Upper lobe of right lung (tissue), 1 donor: ENCODE results near the gene FKBP6. TPM values are rescaled to one million over a fixed set of nuclear protein-coding genes. Genes with fewer than 3 reads are reported as not detected.
"Not testable (repeated sequence)": the region's sequence is repeated elsewhere in the genome, so short reads cannot be mapped to it uniquely, and the experiment has no call there.

Experiments used
- ATAC-seq: fragments of 200-7000 bp; cut with Tn5 transposase; one replicate; pipeline ENCODE4 v1.9.1; 2020; ENCODE audit warnings: mild to moderate bottlenecking, moderate library complexity
- DNase-seq: peaks from one replicate; pipeline ENCODE4 v3.0.0-alpha.2; 2020
- H3K27ac ChIP-seq: fragments of 200-600 bp; one replicate; pipeline ENCODE4 v1.8.0; 2022
- H3K27me3 ChIP-seq: fragments of 200-600 bp; one replicate; pipeline ENCODE4 v1.8.0; 2022; ENCODE audit warnings: mild to moderate bottlenecking
- H3K36me3 ChIP-seq: fragments of 200-600 bp; one replicate; pipeline ENCODE4 v1.8.0; 2022
- H3K4me1 ChIP-seq: fragments of 200-600 bp; one replicate; pipeline ENCODE4 v1.8.0; 2022
- H3K4me3 ChIP-seq: fragments of 200-600 bp; one replicate; pipeline ENCODE4 v1.8.0; 2022; ENCODE audit warnings: mild to moderate bottlenecking
- H3K9me3 ChIP-seq: fragments of 200-600 bp; one replicate; pipeline ENCODE4 v1.8.0; 2022
- intact Hi-C: fragments of 100-400 bp; cut with DNase I; formaldehyde crosslinking; loops from one replicate; pipeline ENCODE4 v1.11.0; 2022
- total RNA-seq: library from RNA; stranded (reverse); fragmentation: NEBNext Ultra II Directional; extraction: Animal tissue kit (Norgen Biotek cat#: 25700); gene quantifications from one replicate; pipeline ENCODE4 v1.2.1, GENCODE V29; 2021
- TF ChIP-seq, protein P1 (sequence below): fragments of 200-600 bp; IDR thresholded peaks from one replicate; pipeline ENCODE4 v1.8.0; 2022; ENCODE audit warnings: antibody characterized with exemption
- donor health status: DM: no; HTN: yes; CAD: no; lungs with severe emphysema.

The FKBP6 gene
- total RNA-seq, 1 donor from 2014 or later: not detected

DNA sequence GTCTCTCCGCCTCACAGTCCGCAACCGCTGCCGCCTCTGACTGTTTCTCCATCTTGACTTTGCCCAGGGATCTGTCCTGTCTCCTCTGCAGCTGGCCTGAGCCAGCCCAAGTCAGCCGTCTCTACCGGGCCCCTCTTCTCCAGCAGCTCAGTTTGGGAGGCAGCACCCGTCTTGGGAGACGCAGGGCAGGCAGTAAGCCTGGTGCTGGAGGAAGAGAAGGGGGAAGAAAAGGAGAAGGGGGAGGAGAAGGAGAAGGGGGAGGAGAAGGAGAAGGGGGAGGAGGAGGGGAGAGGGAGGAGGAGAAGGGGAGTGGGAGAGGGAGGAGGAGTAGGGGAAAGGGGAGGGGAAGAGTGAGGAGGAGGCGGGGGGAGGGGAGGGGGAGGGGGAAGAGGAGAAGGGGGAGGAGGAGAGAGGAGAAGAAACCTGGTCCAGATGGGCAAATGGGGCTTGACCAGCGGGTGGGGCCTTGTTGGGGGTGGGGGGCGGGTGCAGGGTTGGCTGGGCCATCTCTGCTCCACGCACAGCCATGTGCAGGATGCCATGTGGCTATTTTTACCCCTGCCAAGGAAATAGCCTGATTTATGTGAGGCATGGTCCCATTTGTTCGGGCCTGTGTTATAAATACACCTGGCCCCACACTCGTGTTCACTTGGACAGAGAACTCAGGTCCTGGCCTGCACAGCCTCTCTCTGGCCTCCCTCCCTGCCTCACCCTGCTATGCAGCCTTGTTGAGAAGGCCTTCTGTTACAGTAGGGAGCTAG is 69.7 kb downstream of the FKBP6 start:
- ATAC-seq: no peak
- TF ChIP-seq, protein P1, sequence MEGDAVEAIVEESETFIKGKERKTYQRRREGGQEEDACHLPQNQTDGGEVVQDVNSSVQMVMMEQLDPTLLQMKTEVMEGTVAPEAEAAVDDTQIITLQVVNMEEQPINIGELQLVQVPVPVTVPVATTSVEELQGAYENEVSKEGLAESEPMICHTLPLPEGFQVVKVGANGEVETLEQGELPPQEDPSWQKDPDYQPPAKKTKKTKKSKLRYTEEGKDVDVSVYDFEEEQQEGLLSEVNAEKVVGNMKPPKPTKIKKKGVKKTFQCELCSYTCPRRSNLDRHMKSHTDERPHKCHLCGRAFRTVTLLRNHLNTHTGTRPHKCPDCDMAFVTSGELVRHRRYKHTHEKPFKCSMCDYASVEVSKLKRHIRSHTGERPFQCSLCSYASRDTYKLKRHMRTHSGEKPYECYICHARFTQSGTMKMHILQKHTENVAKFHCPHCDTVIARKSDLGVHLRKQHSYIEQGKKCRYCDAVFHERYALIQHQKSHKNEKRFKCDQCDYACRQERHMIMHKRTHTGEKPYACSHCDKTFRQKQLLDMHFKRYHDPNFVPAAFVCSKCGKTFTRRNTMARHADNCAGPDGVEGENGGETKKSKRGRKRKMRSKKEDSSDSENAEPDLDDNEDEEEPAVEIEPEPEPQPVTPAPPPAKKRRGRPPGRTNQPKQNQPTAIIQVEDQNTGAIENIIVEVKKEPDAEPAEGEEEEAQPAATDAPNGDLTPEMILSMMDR: no peak
- H3K4me3 ChIP-seq: no peak overlapping the region
- no peaks in the 10 kb centered on the region for H3K27me3 ChIP-seq
- no peak overlapping the region for H3K27ac ChIP-seq
- DNase-seq: no peak
- H3K9me3 ChIP-seq: no peaks in the 10 kb centered on the region
- intact Hi-C loops: no loop called here
- H3K4me1 ChIP-seq: no peaks in the 10 kb centered on the region
- no peaks in the 10 kb centered on the region for H3K36me3 ChIP-seq

DNA sequence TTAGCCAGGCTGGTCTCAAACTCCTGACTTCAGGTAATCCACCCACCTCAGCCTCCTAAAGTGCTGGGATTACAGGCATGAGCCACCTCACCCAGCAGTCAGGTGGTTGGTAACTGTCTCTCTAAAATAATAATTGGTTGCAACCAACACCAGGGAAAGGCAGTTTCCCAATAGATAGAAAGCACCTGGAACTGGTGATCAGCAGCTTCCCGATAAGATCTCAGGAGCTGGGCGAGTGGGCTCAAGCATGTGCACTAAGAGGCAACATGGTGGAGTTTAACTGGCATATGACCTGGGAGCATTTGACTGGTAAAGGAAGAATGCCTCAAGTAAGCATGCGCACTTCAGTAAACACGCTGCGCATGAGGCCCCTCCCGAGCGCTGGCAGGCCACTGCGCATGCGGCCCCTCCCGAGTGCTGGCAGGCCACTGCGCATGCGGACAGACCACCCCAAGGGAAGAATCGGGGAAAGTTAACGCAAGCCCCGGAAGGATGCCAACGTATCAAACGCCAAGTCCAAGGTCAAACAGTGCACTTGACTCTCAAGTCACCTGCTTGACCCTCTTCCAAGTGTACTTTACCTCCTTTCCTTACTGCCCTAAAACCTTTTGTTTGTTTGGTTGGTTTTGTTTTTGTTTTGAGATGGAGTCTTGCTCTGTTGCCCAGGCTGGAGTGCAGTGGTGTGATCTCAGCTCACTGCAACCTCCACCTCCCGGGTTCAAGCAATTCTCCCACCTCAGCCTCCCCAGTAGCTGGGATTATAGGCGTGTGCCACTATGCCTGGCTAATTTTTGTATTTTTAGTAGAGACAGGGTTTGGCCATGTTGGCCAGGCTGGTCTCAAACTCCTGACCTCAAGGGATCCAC is 71.5 kb downstream of the FKBP6 start:
- H3K4me3 ChIP-seq: peak overlapping the region; percentile 23
- peak; percentile 91 for ATAC-seq
- DNase-seq: peak; percentile 87
- intact Hi-C loops, H3K9me3 ChIP-seq, H3K27me3 ChIP-seq, H3K4me1 ChIP-seq, H3K27ac ChIP-seq, H3K36me3 ChIP-seq: not testable (repeated sequence)

DNA sequence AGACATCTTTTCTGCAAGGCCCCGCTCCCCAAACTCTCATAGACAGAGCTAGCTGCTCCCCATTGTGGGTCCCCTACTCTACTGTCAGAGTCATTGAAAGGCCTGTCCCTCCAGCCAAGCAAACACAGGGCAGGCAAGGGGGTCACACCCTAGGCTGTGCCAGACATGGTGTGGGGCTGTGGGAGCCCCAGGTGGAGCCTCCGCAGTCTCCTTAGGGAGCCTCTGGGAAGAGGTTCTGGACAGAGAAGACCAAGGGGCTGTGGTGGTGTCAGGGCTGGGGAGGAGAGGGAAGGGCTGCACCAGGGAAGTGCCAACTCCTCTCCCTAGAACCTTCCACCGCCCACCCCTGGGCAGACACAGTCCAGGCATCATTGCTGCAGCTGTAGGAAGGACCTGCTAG is 76.9 kb downstream of the FKBP6 start:
- ATAC-seq: peak; percentile 37
- DNase-seq, H3K27me3 ChIP-seq, H3K4me1 ChIP-seq, H3K4me3 ChIP-seq, intact Hi-C loops, H3K36me3 ChIP-seq, H3K27ac ChIP-seq, H3K9me3 ChIP-seq: not testable (repeated sequence)

Other genes with a start within 250 kb of the FKBP6 start
- not detected for gene SPDYE9, start 242.1 kb upstream of the FKBP6 start, total RNA-seq
- 22.4 TPM for gene NSUN5, start 19.3 kb upstream of the FKBP6 start, total RNA-seq
- gene TRIM50, start 79 bp upstream of the FKBP6 start, total RNA-seq: 0.20 TPM
- 0.26 TPM for gene FZD9, start 105.6 kb downstream of the FKBP6 start, total RNA-seq
- 55.7 TPM for gene BAZ1B, start 194.1 kb downstream of the FKBP6 start, total RNA-seq
- 71.8 TPM for gene BCL7B, start 229.5 kb downstream of the FKBP6 start, total RNA-seq